Urinary bladder (tissue), 4 donors: ENCODE results near the gene XKR8. TPM values are rescaled to one million over a fixed set of nuclear protein-coding genes. Genes with fewer than 3 reads are reported as not detected.
A peak's percentile ranks its signal among the peaks of the same experiment; 100 is the strongest.

Experiments
- DNase-seq: peaks from one replicate; pipeline ENCODE4 v3.0.0-alpha.2; 2015; ENCODE audit errors: extremely low spot score
- H3K27ac ChIP-seq: one replicate; pipeline ENCODE4 v1.5.1; 2013; ENCODE audit warnings: low read depth, mild to moderate bottlenecking, moderate library complexity
- H3K36me3 ChIP-seq: one replicate; pipeline ENCODE4 v1.6.1; 2013; ENCODE audit warnings: mild to moderate bottlenecking, moderate library complexity; ENCODE audit not compliant: insufficient read depth
- H3K4me1 ChIP-seq: one replicate; pipeline ENCODE4 v1.6.1; 2013; ENCODE audit warnings: mild to moderate bottlenecking, moderate library complexity; ENCODE audit not compliant: insufficient read depth
- H3K4me3 ChIP-seq: one replicate; pipeline ENCODE4 v1.5.1; 2013; ENCODE audit warnings: low read depth, low read length
- WGBS: extraction: QIAGEN DNeasy Blood & Tissue Kit; methylation state at CpG from one replicate; pipeline ENCODE4 v1.1.7; 2013; 5-methylcytosine and 5-hydroxymethylcytosine counted together
- polyA plus RNA-seq: library from polyadenylated mRNA; stranded (reverse); fragments of 200-250 nt; gene quantifications from one replicate; pipeline ENCODE4 v1.2.3, GENCODE V29; 2013
- total RNA-seq: library from RNA; depleted of rRNA; stranded (reverse); fragments of >200 nt; gene quantifications from one replicate; pipeline ENCODE4 v1.2.3, GENCODE V29; 2014
- donor health status: healthy with polysubstance abuse.
- donor health status: healthy.

The XKR8 gene
- total and polyA plus RNA-seq, 2 donors: 3.2 to 9.0 TPM

- no peak for DNase-seq
- H3K27ac ChIP-seq: no peak overlapping the region
- no peaks in the 10 kb centered on the region for H3K4me1 ChIP-seq
- H3K4me3 ChIP-seq: no peak overlapping the region
- H3K36me3 ChIP-seq: no peaks in the 10 kb centered on the region
- WGBS: 84% methylated on average over 9 of the region's 9 CpGs
These were observed 18.8 kb upstream of the XKR8 start for GRCh38 chr1:27940870-27941560.

- no peak overlapping the region for H3K4me3 ChIP-seq
- 80% methylated on average over 12 of the region's 12 CpGs for WGBS
- H3K4me1 ChIP-seq: no peaks in the 10 kb centered on the region
- H3K27ac ChIP-seq: no peak overlapping the region
- DNase-seq: no peak
- H3K36me3 ChIP-seq: no peaks in the 10 kb centered on the region
These were observed 17.9 kb upstream of the XKR8 start for GRCh38 chr1:27941671-27942540.

- no peak for DNase-seq
- no peaks in the 10 kb centered on the region for H3K4me1 ChIP-seq
- H3K27ac ChIP-seq: no peak overlapping the region
- no peak overlapping the region for H3K4me3 ChIP-seq
- WGBS: 82% methylated on average over 5 of the region's 5 CpGs
- no peaks in the 10 kb centered on the region for H3K36me3 ChIP-seq
These were observed 14.8 kb upstream of the XKR8 start for GRCh38 chr1:27945020-27945419.

DNA sequence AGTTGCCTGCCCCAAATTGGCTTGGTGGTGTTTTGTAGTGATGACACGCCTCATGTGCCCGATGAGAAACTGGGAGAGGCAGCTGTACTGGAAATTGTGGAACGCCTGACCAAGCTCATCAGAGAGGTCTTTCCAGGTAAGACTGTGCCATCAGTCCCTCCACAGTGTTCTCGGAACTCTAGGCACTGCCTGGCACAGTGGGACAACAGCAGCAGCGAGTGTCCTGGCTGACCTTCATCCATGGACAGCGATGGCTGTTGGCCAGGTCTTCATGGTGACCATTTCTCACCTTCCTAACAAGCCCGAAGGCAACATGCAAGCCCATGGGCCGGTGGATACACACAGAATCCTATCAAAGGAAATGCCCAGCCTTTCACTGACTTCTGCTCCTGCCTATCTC lies 10.7 kb upstream of the XKR8 start:
- Histone ChIP-seq H3K36me3 (no peaks in the 10 kb centered on the region), H3K4me1 (no peaks in the 10 kb centered on the region), H3K27ac (no peak overlapping the region), H3K4me3 (no peak overlapping the region)
- WGBS: 89% methylated on average over 8 of the region's 8 CpGs
- no peak for DNase-seq

DNA sequence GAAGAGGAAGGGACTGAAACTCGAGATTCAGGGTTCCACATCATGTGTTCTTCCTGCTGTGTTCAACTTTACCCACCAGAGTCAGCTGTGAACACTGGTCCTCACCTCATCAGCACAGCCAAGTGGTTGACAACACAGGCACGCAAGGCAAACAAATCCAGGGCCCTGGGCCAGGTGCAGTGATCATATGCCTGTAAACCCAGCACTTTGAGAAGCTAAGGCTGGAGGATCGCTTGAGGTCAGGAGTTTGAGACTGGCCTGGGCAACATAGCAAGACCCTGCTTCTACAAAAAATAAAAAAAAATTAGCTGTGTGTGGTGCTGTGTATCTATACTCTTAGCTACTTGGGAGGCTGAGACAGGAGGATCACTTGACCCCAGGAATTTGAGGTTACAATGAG lies 8.4 kb upstream of the XKR8 start:
- no peak overlapping the region for H3K4me3 ChIP-seq
- no peak overlapping the region for H3K27ac ChIP-seq
- H3K4me1 ChIP-seq: no peaks in the 10 kb centered on the region
- DNase-seq: no peak
- H3K36me3 ChIP-seq: no peaks in the 10 kb centered on the region
- 72% methylated on average over 3 of the region's 3 CpGs for WGBS

- whole genome bisulfite sequencing: 60% methylated on average over 3 of the region's 3 CpGs
- Histone ChIP-seq H3K36me3 (no peaks in the 10 kb centered on the region), H3K4me3 (no peak overlapping the region), H3K4me1 (no peaks in the 10 kb centered on the region), H3K27ac (no peak overlapping the region)
- no peak for DNase-seq
These were observed 7.6 kb upstream of the XKR8 start for GRCh38 chr1:27952147-27952546.

GRCh38 chr1:27954186-27954585 lies 5.6 kb upstream of the XKR8 start:
- no peaks in the 10 kb centered on the region for H3K36me3 ChIP-seq
- no peak for DNase-seq
- no peaks in the 10 kb centered on the region for H3K4me1 ChIP-seq
- H3K4me3 ChIP-seq: no peak overlapping the region
- H3K27ac ChIP-seq: no peak overlapping the region
- 91% methylated on average over 10 of the region's 10 CpGs for WGBS

GRCh38 chr1:27955076-27955475 lies 4.7 kb upstream of the XKR8 start:
- Histone ChIP-seq H3K4me3 (no peak overlapping the region), H3K4me1 (no peaks in the 10 kb centered on the region), H3K27ac (no peak overlapping the region), H3K36me3 (no peaks in the 10 kb centered on the region)
- DNase-seq: no peak
- 80% methylated on average over 6 of the region's 6 CpGs for WGBS

DNA sequence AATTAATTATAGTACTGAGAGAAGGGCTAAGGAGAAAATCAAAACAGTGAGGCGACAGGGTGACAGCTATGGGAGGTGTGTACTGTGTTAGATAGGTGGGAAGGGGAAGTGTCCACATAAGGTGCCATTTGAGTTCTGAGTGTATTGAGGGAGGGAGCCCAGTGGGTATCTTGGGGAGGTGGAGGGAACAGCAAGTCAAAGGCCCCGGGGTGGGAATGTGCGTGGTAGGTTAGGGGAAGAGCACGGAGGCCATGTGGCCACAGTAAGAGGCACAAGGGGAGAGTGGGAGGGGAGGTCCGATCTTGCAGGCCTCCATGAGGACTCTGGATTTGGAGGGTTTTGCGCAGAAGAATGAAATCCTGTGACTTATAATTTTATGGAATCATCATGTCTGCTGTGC lies 3.0 kb upstream of the XKR8 start:
- H3K4me1 ChIP-seq: no peaks in the 10 kb centered on the region
- H3K4me3 ChIP-seq: no peak overlapping the region
- no peaks in the 10 kb centered on the region for H3K36me3 ChIP-seq
- no peak for DNase-seq
- WGBS: 81% methylated on average over 6 of the region's 6 CpGs
- H3K27ac ChIP-seq: no peak overlapping the region

- Histone ChIP-seq H3K4me1 (no peaks in the 10 kb centered on the region), H3K4me3 (no peak overlapping the region), H3K36me3 (no peaks in the 10 kb centered on the region), H3K27ac (no peak overlapping the region)
- WGBS: 86% methylated on average over 5 of the region's 5 CpGs
- DNase-seq: no peak
These were observed 2.1 kb upstream of the XKR8 start for GRCh38 chr1:27957655-27958054.

GRCh38 chr1:27958513-27958912 lies 1.3 kb upstream of the XKR8 start:
- Histone ChIP-seq H3K36me3 (no peaks in the 10 kb centered on the region), H3K27ac (no peak overlapping the region), H3K4me3 (no peak overlapping the region), H3K4me1 (no peaks in the 10 kb centered on the region)
- WGBS: 95% methylated on average over 26 of the region's 26 CpGs
- DNase-seq: no peak

DNA sequence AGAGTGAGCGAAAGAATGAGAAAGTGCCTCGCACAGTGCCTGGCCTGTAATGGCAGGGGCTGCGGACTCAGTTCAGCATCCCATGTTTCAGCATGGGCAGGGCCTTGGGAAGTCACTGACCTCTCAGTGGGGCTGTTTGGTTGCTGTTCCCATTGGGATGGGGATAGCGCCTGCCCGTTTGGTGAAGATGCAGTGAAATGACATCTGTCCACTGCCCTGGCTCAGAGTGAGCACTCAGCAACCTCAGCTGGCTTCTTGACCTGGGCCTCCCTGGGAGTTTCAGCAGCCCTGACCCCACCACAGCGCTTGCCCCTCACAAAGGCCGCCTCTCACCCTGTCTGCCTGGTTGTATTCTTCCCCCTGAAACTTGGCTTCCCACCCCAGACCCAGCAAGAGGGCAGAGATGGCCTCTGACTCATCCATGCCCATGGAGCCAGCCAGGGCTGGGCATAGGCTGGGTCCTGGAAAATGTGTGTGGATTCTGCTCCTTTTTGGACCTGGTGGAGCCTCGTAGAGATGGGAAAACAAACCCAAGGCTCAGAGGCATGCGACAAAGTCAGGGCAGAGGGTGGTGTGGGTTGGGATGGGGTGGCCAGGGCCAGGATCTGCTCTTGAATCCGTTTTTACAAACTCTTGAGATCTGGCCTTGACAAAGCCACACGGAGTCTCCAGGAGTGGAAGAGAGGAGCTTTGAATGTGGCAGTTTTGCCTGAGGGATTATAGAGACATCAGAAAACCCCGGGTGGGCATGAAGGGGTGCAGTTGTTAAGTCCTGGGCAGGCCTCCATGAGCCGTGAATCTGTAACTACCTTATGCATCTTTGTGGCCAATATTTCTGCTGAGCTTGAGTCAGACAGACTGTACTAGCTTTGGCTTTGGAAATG lies 1.2 kb downstream of the XKR8 start:
- Histone ChIP-seq H3K36me3 (no peaks in the 10 kb centered on the region), H3K4me3 (peak overlapping the region; percentile 70), H3K4me1 (no peaks in the 10 kb centered on the region), H3K27ac (no peak overlapping the region)
- DNase-seq: no peak
- 52% methylated on average over 13 of the region's 13 CpGs for WGBS

DNA sequence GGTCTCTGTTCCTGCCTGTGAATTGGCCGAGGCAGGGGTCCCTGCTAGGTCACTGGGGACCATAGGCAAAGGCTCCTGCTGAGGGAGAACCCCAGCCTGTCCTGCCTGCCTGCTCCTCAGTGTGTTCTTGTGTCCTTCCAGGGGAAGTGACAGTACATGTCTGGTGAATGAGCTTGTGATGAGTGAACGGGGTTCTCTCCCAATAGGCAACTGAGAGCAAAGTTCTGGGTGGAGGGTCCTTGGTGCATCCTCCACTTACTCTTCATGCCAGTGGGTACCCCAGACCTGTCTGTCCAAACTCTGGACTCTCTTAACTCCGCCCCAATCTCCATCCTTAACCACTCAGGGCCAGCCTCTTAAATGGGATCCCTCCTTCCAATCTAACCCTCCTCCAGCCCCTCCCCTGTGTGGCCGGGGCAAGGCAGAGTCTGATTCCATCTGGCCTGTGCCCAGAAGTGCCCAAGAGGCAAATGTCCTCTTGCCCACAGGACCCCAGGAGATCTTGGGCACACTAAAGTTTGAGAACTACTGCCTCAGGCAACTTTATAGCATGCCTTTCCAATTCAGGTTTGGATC lies 2.0 kb downstream of the XKR8 start:
- Histone ChIP-seq H3K4me1 (no peaks in the 10 kb centered on the region), H3K4me3 (no peak overlapping the region), H3K36me3 (no peaks in the 10 kb centered on the region), H3K27ac (no peak overlapping the region)
- 58% methylated on average over 4 of the region's 4 CpGs for WGBS
- no peak for DNase-seq
